Heart left ventricle (tissue), 16 donors: ENCODE data around the gene SPTBN4. TPM values are rescaled to one million over a fixed set of nuclear protein-coding genes. Genes with fewer than 3 reads are reported as not detected.
A peak's percentile ranks its signal among the peaks of the same experiment; 100 is the strongest.
"Not testable (repeated sequence)": the region's sequence is repeated elsewhere in the genome, so short reads cannot be mapped to it uniquely, and the experiment has no call there.

ENCODE experiments used
- ATAC-seq, 4 donors: fragments of 200-7000 bp; cut with Tn5 transposase; one replicate each; pipeline ENCODE4 v1.9.1; 2020 to 2022; ENCODE audit warnings: moderate library complexity in 4 of 4, mild to moderate bottlenecking in 3 of 4, moderate number of reproducible peaks in 1 of 4
- DNase-seq, 5 donors: peaks; one replicate each; pipeline ENCODE4 v3.0.0-alpha.2; 2020
- H3K27ac ChIP-seq, 12 donors: fragments of 200-600 bp; sonication (generic) in 4 of 12; one replicate each; pipeline versions ENCODE4 v1.5.0 to v1.8.0; 2016 to 2022; ENCODE audit warnings: mild to moderate bottlenecking in 2 of 12
- H3K27me3 ChIP-seq, 9 donors: fragments of 200-600 bp; sonication (generic) in 2 of 9; one replicate each; pipeline versions ENCODE4 v1.5.1 to v1.8.0; 2016 to 2022; ENCODE audit warnings: mild to moderate bottlenecking in 3 of 9
- H3K36me3 ChIP-seq, 9 donors: fragments of 200-600 bp; sonication (generic) in 2 of 9; one replicate each; pipeline versions ENCODE4 v1.5.0 to v1.8.0; 2018 to 2022; ENCODE audit warnings: mild to moderate bottlenecking in 2 of 9
- H3K4me1 ChIP-seq, 12 donors: fragments of 200-600 bp; sonication (generic) in 4 of 12; one replicate each; pipeline versions ENCODE4 v1.5.0 to v1.8.0; 2016 to 2022; ENCODE audit warnings: mild to moderate bottlenecking in 3 of 12
- H3K4me3 ChIP-seq, 12 donors: fragments of 200-600 bp; sonication (generic) in 4 of 12; one replicate each; pipeline versions ENCODE4 v1.5.0 to v1.8.0; 2017 to 2022; ENCODE audit warnings: mild to moderate bottlenecking in 9 of 12, moderate library complexity in 4 of 12
- H3K9me3 ChIP-seq, 12 donors: fragments of 200-600 bp; sonication (generic) in 4 of 12; one replicate each; pipeline versions ENCODE4 v1.5.0 to v1.8.0; 2016 to 2022; ENCODE audit warnings: mild to moderate bottlenecking in 1 of 12
- CTCF ChIP-seq, 12 donors: fragments of 200-600 bp; sonication (generic) in 4 of 12; IDR thresholded peaks; one replicate each; pipeline versions ENCODE4 v1.5.0 to v1.8.0; 2018 to 2022; ENCODE audit warnings: antibody characterized with exemption in 12 of 12, mild to moderate bottlenecking in 5 of 12
- POLR2A ChIP-seq, 2 donors: fragments of 450-650 bp; IDR thresholded peaks; one replicate each; pipeline ENCODE4 v1.6.1; 2017; ENCODE audit warnings: antibody characterized with exemption in 2 of 2, mild to moderate bottlenecking in 2 of 2, moderate library complexity in 2 of 2
- WGBS, 4 donors: extraction: QIAGEN DNeasy Blood & Tissue Kit in 2 of 4; methylation state at CpG; one replicate each; pipeline versions ENCODE4 v1.1.5 to v1.1.7; 2013 to 2018; 5-methylcytosine and 5-hydroxymethylcytosine counted together
- intact Hi-C, 10 donors: fragments of 100-400 bp; cut with DNase I; formaldehyde crosslinking; loops; one replicate each; pipeline versions ENCODE4 v1.11.1 to v1.14.2; 2022
- polyA plus RNA-seq, 2 donors: library from polyadenylated mRNA; stranded (reverse); fragments of 200-250 nt; gene quantifications; one replicate each; pipeline ENCODE4 v1.2.3, GENCODE V29; 2013
- total RNA-seq, 9 donors: library from RNA; depleted of rRNA in 2 of 9; stranded (reverse); fragments of >200 nt in 2 of 9; fragmentation: NEBNext Ultra II Directional in 3 of 9; extraction: Animal tissue kit (Norgen Biotek cat#: 25700) in 3 of 9; gene quantifications; one replicate each; pipeline versions ENCODE4 v1.1.0 to v1.2.4, GENCODE V29; 2016 to 2023
- donor health status: ischemic (EF 13 %, LVEDD 7.1; RV severe dilation, severe dysfunction).
- donor health status: healthy with polysubstance abuse.
- donor health status: DM: no; HTN: yes; CAD: no.
- donor health status: DM: no; HTN: no; CAD: no.
- donor health status: ischemic (EF 25% LVEDD 6.9; RV normal size, moderate dysfunction).
- donor health status: ischemic (EF 25% LVEDD 5.7; RV mildly dilated, moderate dysfunction).
- donor health status: healthy.
- donor health status: DM: yes; HTN: yes; CAD: no.
- donor health status: ischemic (EF 35%, LVEDD 5.7; RV mildly dilated, moderate dysfunction).
- donor health status: nonischemic (EF 11% LVEDD 7.7; RV severe dilation, severe dysfunction).
- donor health status: DM: yes; HTN: yes; CAD: no.
- donor health status: PGD.
- donor health status: ischemic (EF 29% LVEDD 5.4; RV normal size, mild dysfunction).
- donor health status: nonischemic (EF 23%, LVEDD 6.1; RV moderate dilation, normal function).

Gene SPTBN4
- total and polyA plus RNA-seq, 11 donors: 1.9 to 8.7 (median 4.2) TPM

- H3K36me3 ChIP-seq: no peaks in the 10 kb centered on the region
- H3K27me3 ChIP-seq: no peaks in the 10 kb centered on the region
- TF ChIP-seq CTCF (IDR thresholded peaks at IDR 0.05) (peak in 1 of 12 donors; percentile 12), POLR2A (IDR thresholded peaks at IDR 0.05) (no peak)
- peaks cover 0 to 19% (median 7%) of the 10 kb centered on the region in 12 donors for H3K4me1 ChIP-seq
- H3K4me3 ChIP-seq: no peak overlapping the region
- H3K9me3 ChIP-seq: peaks cover 0 to 6% (median 0%) of the 10 kb centered on the region in 12 donors
- intact Hi-C loops: loop anchor here in 6 of 10 donors (2.0 to 10.0 kb wide), 4 partner anchors 55 to 92 kb away; no protein-coding TSS in a partner anchor
- no peak overlapping the region for H3K27ac ChIP-seq
- peak; percentile 74 to 92 (median 81) for DNase-seq
- WGBS, 4 donors: 28 to 46% (median 35%) methylated on average over 6 of the region's 6 CpGs
- ATAC-seq: peak; percentile 42 to 85 (median 82)
Measured at GRCh38 chr19:40542202-40542859, 75.5 kb downstream of the SPTBN4 start.

- no peaks in the 10 kb centered on the region for H3K36me3 ChIP-seq
- H3K4me3 ChIP-seq: no peak overlapping the region
- H3K27me3 ChIP-seq: peaks cover 0 to 3% (median 0%) of the 10 kb centered on the region in 9 donors
- H3K27ac ChIP-seq: no peak overlapping the region
- ATAC-seq: no peak
- H3K4me1 ChIP-seq: peaks cover 0 to 19% (median 7%) of the 10 kb centered on the region in 12 donors
- peaks cover 0 to 6% (median 0%) of the 10 kb centered on the region in 12 donors for H3K9me3 ChIP-seq
- TF ChIP-seq CTCF (IDR thresholded peaks at IDR 0.05) (no peak), POLR2A (IDR thresholded peaks at IDR 0.05) (no peak)
- WGBS, 4 donors: 94 to 97% (median 96%) methylated on average over 6 of the region's 6 CpGs
- peak in 1 of 5 donors; percentile 30 for DNase-seq
- intact Hi-C loops: loop anchor here in 6 of 10 donors (2.0 to 10.0 kb wide), 4 partner anchors 54 to 92 kb away; no protein-coding TSS in a partner anchor
Measured at GRCh38 chr19:40543029-40543597, 76.3 kb downstream of the SPTBN4 start.

GRCh38 chr19:40546153-40546841 is 79.5 kb downstream of the SPTBN4 start:
- WGBS, 4 donors: 81 to 90% (median 86%) methylated on average over 3 of the region's 3 CpGs
- DNase-seq, H3K4me3 ChIP-seq, H3K36me3 ChIP-seq, ATAC-seq, H3K9me3 ChIP-seq, H3K27ac ChIP-seq: not testable (repeated sequence)
- peaks cover 0 to 29% (median 0%) of the 10 kb centered on the region in 9 donors for H3K27me3 ChIP-seq
- H3K4me1 ChIP-seq: peaks cover 0 to 19% (median 7%) of the 10 kb centered on the region in 12 donors
- intact Hi-C loops: loop anchor here in 3 of 10 donors (5.0 to 10.0 kb wide), 2 partner anchors 51 to 89 kb away; no protein-coding TSS in a partner anchor

- intact Hi-C loops: loop anchor here in 3 of 10 donors (5.0 to 10.0 kb wide), 2 partner anchors 50 to 88 kb away; no protein-coding TSS in a partner anchor
- H3K4me3 ChIP-seq, ATAC-seq, H3K27ac ChIP-seq, DNase-seq, H3K36me3 ChIP-seq, H3K9me3 ChIP-seq: not testable (repeated sequence)
- Histone ChIP-seq H3K4me1 (peaks cover 0 to 15% (median 5%) of the 10 kb centered on the region in 12 donors), H3K27me3 (peaks cover 0 to 29% (median 0%) of the 10 kb centered on the region in 9 donors)
- 77 to 94% (median 93%) methylated on average over 4 of the region's 4 CpGs for WGBS, 4 donors
Measured at GRCh38 chr19:40547190-40547589, 80.4 kb downstream of the SPTBN4 start.
